GM23248 (cell line): Measurements from ENCODE around the gene AKT2.

ENCODE experiments used
- EZH2 ChIP-seq: fragments of 200-600 bp; sonication (generic); IDR thresholded peaks from 2 replicates; pipeline ENCODE4 v1.6.1; 2018; ENCODE audit warnings: antibody characterized with exemption, mild to moderate bottlenecking; ENCODE audit not compliant: insufficient read depth, poor library complexity, severe bottlenecking
- EZH2phosphoT487 ChIP-seq: fragments of 200-600 bp; sonication (generic); IDR thresholded peaks from 2 replicates; pipeline ENCODE4 v1.6.1; 2018; ENCODE audit warnings: antibody characterized with exemption, moderate library complexity, mild to moderate bottlenecking, low read depth; ENCODE audit not compliant: insufficient read depth

DNA sequence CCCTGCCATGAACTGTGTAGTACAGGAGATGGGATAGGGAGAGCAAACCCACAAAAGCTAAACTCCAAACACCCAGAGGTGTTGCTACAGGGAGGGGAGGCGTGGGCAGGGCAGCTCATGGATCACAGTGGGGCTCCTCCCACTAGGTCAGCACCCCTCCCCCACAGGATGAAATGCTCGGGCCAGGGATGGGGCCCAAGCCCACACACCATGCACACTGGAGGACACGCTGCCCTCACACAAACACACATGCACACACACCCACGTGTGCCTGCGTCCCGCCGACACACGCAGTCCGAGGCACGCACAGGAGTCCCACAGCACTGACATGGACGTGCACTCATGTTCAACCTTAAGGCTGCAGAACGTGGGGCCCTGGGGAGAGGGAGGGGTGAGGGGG, 52.7 kb downstream of the AKT2 start:
- TF ChIP-seq EZH2, result no peak
- TF ChIP-seq EZH2phosphoT487, result no peak
